Heart left ventricle (tissue), 16 donors: ENCODE results near the gene GPD1. TPM values are rescaled to one million over a fixed set of nuclear protein-coding genes. Genes with fewer than 3 reads are reported as not detected.
A peak's percentile ranks its signal among the peaks of the same experiment; 100 is the strongest.

Experiments
- ATAC-seq, 4 donors: fragments of 200-7000 bp; cut with Tn5 transposase; one replicate each; pipeline ENCODE4 v1.9.1; 2020 to 2022; ENCODE audit warnings: moderate library complexity in 4 of 4, mild to moderate bottlenecking in 3 of 4, moderate number of reproducible peaks in 1 of 4
- DNase-seq, 5 donors: peaks; one replicate each; pipeline ENCODE4 v3.0.0-alpha.2; 2020
- H3K27ac ChIP-seq, 12 donors: fragments of 200-600 bp; sonication (generic) in 4 of 12; one replicate each; pipeline versions ENCODE4 v1.5.0 to v1.8.0; 2016 to 2022; ENCODE audit warnings: mild to moderate bottlenecking in 2 of 12
- H3K27me3 ChIP-seq, 9 donors: fragments of 200-600 bp; sonication (generic) in 2 of 9; one replicate each; pipeline versions ENCODE4 v1.5.1 to v1.8.0; 2016 to 2022; ENCODE audit warnings: mild to moderate bottlenecking in 3 of 9
- H3K36me3 ChIP-seq, 9 donors: fragments of 200-600 bp; sonication (generic) in 2 of 9; one replicate each; pipeline versions ENCODE4 v1.5.0 to v1.8.0; 2018 to 2022; ENCODE audit warnings: mild to moderate bottlenecking in 2 of 9
- H3K4me1 ChIP-seq, 12 donors: fragments of 200-600 bp; sonication (generic) in 4 of 12; one replicate each; pipeline versions ENCODE4 v1.5.0 to v1.8.0; 2016 to 2022; ENCODE audit warnings: mild to moderate bottlenecking in 3 of 12
- H3K4me3 ChIP-seq, 12 donors: fragments of 200-600 bp; sonication (generic) in 4 of 12; one replicate each; pipeline versions ENCODE4 v1.5.0 to v1.8.0; 2017 to 2022; ENCODE audit warnings: mild to moderate bottlenecking in 9 of 12, moderate library complexity in 4 of 12
- H3K9me3 ChIP-seq, 12 donors: fragments of 200-600 bp; sonication (generic) in 4 of 12; one replicate each; pipeline versions ENCODE4 v1.5.0 to v1.8.0; 2016 to 2022; ENCODE audit warnings: mild to moderate bottlenecking in 1 of 12
- POLR2A ChIP-seq, 2 donors: fragments of 450-650 bp; IDR thresholded peaks; one replicate each; pipeline ENCODE4 v1.6.1; 2017; ENCODE audit warnings: antibody characterized with exemption in 2 of 2, mild to moderate bottlenecking in 2 of 2, moderate library complexity in 2 of 2
- WGBS, 4 donors: extraction: QIAGEN DNeasy Blood & Tissue Kit in 2 of 4; methylation state at CpG; one replicate each; pipeline versions ENCODE4 v1.1.5 to v1.1.7; 2013 to 2018; 5-methylcytosine and 5-hydroxymethylcytosine counted together
- intact Hi-C, 10 donors: fragments of 100-400 bp; cut with DNase I; formaldehyde crosslinking; loops; one replicate each; pipeline versions ENCODE4 v1.11.1 to v1.14.2; 2022
- polyA plus RNA-seq, 2 donors: library from polyadenylated mRNA; stranded (reverse); fragments of 200-250 nt; gene quantifications; one replicate each; pipeline ENCODE4 v1.2.3, GENCODE V29; 2013
- total RNA-seq, 9 donors: library from RNA; depleted of rRNA in 2 of 9; stranded (reverse); fragments of >200 nt in 2 of 9; fragmentation: NEBNext Ultra II Directional in 3 of 9; extraction: Animal tissue kit (Norgen Biotek cat#: 25700) in 3 of 9; gene quantifications; one replicate each; pipeline versions ENCODE4 v1.1.0 to v1.2.4, GENCODE V29; 2016 to 2023
- TF ChIP-seq, protein P1 (sequence below), 12 donors: fragments of 200-600 bp; sonication (generic) in 4 of 12; IDR thresholded peaks; one replicate each; pipeline versions ENCODE4 v1.5.0 to v1.8.0; 2018 to 2022; ENCODE audit warnings: antibody characterized with exemption in 12 of 12, mild to moderate bottlenecking in 5 of 12
- donor health status: ischemic (EF 13 %, LVEDD 7.1; RV severe dilation, severe dysfunction).
- donor health status: healthy with polysubstance abuse.
- donor health status: DM: no; HTN: yes; CAD: no.
- donor health status: DM: no; HTN: no; CAD: no.
- donor health status: ischemic (EF 25% LVEDD 6.9; RV normal size, moderate dysfunction).
- donor health status: ischemic (EF 25% LVEDD 5.7; RV mildly dilated, moderate dysfunction).
- donor health status: healthy.
- donor health status: DM: yes; HTN: yes; CAD: no.
- donor health status: ischemic (EF 35%, LVEDD 5.7; RV mildly dilated, moderate dysfunction).
- donor health status: nonischemic (EF 11% LVEDD 7.7; RV severe dilation, severe dysfunction).
- donor health status: DM: yes; HTN: yes; CAD: no.
- donor health status: PGD.
- donor health status: ischemic (EF 29% LVEDD 5.4; RV normal size, mild dysfunction).
- donor health status: nonischemic (EF 23%, LVEDD 6.1; RV moderate dilation, normal function).

GPD1 gene
- total and polyA plus RNA-seq, 11 donors: 7.4 to 75.8 (median 10.0) TPM

DNA sequence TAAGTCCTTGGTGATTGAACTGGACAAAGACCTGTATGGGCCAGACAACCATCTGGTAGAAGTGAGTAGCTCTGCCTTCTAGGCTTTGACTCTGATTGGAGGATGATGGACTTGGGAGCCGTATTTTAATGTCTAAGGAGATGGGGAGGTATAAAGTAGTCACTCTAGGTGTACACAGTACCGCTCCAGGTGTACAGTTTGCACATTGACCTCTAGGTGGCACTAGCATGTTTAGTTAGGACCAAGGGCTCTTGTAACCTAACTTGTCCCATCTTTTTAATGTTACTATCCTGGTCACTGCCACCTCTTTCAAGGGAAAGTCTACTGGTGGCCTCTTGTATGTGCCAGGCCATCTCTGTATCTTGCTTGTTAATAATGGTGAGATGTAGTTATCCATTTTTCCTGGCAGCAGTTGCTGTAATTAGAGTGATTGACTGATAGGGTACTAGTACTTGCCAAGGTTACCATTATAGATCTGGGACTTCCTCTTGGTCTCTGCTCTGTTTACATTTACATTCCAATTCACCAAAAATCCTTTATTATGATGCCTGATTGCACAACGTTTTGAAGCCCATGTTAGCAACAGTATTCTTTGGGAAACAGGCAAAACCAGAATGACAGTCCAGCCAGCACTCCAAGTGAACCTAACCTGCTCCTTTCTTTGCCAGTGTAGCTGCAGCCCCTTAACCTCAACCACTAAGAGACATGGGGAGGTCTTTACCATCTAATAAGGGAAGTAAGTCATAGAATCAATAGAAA is 15.1 kb upstream of the GPD1 start:
- WGBS, 4 donors: 21 to 44% (median 30%) methylated on average over 3 of the region's 3 CpGs
- intact Hi-C loops: loop anchor here in 5 of 10 donors (2.0 to 10.0 kb wide), 3 partner anchors 86 to 226 kb away; no protein-coding TSS in a partner anchor
- no peaks in the 10 kb centered on the region for H3K9me3 ChIP-seq
- DNase-seq (no peak), ATAC-seq (peak in 1 of 4 donors; percentile 19)
- H3K27me3 ChIP-seq: no peaks in the 10 kb centered on the region
- no peak for TF ChIP-seq POLR2A (IDR thresholded peaks at IDR 0.05)
- TF ChIP-seq, protein P1, sequence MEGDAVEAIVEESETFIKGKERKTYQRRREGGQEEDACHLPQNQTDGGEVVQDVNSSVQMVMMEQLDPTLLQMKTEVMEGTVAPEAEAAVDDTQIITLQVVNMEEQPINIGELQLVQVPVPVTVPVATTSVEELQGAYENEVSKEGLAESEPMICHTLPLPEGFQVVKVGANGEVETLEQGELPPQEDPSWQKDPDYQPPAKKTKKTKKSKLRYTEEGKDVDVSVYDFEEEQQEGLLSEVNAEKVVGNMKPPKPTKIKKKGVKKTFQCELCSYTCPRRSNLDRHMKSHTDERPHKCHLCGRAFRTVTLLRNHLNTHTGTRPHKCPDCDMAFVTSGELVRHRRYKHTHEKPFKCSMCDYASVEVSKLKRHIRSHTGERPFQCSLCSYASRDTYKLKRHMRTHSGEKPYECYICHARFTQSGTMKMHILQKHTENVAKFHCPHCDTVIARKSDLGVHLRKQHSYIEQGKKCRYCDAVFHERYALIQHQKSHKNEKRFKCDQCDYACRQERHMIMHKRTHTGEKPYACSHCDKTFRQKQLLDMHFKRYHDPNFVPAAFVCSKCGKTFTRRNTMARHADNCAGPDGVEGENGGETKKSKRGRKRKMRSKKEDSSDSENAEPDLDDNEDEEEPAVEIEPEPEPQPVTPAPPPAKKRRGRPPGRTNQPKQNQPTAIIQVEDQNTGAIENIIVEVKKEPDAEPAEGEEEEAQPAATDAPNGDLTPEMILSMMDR (IDR thresholded peaks at IDR 0.05): peak; percentile 62 to 83 (median 80)
- no peak overlapping the region for H3K27ac ChIP-seq
- H3K4me3 ChIP-seq: no peak overlapping the region
- H3K36me3 ChIP-seq: peaks cover 9 to 74% (median 72%) of the 10 kb centered on the region in 9 donors
- H3K4me1 ChIP-seq: peaks cover 0 to 26% (median 12%) of the 10 kb centered on the region in 12 donors

GRCh38 chr12:50089730-50090129 is 14.1 kb upstream of the GPD1 start:
- Histone ChIP-seq H3K9me3 (no peaks in the 10 kb centered on the region), H3K27me3 (no peaks in the 10 kb centered on the region), H3K36me3 (peaks cover 12 to 84% (median 82%) of the 10 kb centered on the region in 9 donors), H3K4me1 (peaks cover 0 to 20% (median 6%) of the 10 kb centered on the region in 12 donors), H3K27ac (no peak overlapping the region), H3K4me3 (no peak overlapping the region)
- no peak for TF ChIP-seq POLR2A (IDR thresholded peaks at IDR 0.05)
- TF ChIP-seq, protein P1 (IDR thresholded peaks at IDR 0.05): no peak
- ATAC-seq: no peak
- DNase-seq: no peak
- 95 to 99% (median 96%) methylated on average over 7 of the region's 7 CpGs for WGBS, 4 donors
- intact Hi-C loops: loop anchor here in 5 of 10 donors (2.0 to 10.0 kb wide), 3 partner anchors 85 to 225 kb away; no protein-coding TSS in a partner anchor

- H3K9me3 ChIP-seq: no peaks in the 10 kb centered on the region
- H3K27me3 ChIP-seq: no peaks in the 10 kb centered on the region
- peaks cover 12 to 91% (median 88%) of the 10 kb centered on the region in 9 donors for H3K36me3 ChIP-seq
- no peak for TF ChIP-seq POLR2A (IDR thresholded peaks at IDR 0.05)
- 79 to 86% (median 83%) methylated on average over 5 of the region's 5 CpGs for WGBS, 4 donors
- H3K27ac ChIP-seq: no peak overlapping the region
- H3K4me3 ChIP-seq: no peak overlapping the region
- peaks cover 0 to 20% (median 6%) of the 10 kb centered on the region in 12 donors for H3K4me1 ChIP-seq
- DNase-seq (no peak), ATAC-seq (no peak)
- intact Hi-C loops: loop anchor here in 1 of 10 donors (10.0 kb wide), 1 partner anchor 224 kb away; no protein-coding TSS in a partner anchor
Measured at GRCh38 chr12:50090391-50090790, 13.4 kb upstream of the GPD1 start.

GRCh38 chr12:50097952-50098351 is 5.9 kb upstream of the GPD1 start:
- DNase-seq: no peak
- H3K27me3 ChIP-seq: no peaks in the 10 kb centered on the region

More at GRCh38 chr12:50097952-50098351, 5.9 kb upstream of the GPD1 start:
- no peak overlapping the region for H3K4me3 ChIP-seq
- intact Hi-C loops: loop anchor here in 1 of 10 donors (10.0 kb wide), 1 partner anchor 217 kb away; no protein-coding TSS in a partner anchor
- WGBS, 4 donors: 77 to 85% (median 79%) methylated on average over 6 of the region's 6 CpGs
- no peaks in the 10 kb centered on the region for H3K9me3 ChIP-seq
- H3K27ac ChIP-seq: no peak overlapping the region
- TF ChIP-seq, protein P1 (IDR thresholded peaks at IDR 0.05): no peak
- no peak for TF ChIP-seq POLR2A (IDR thresholded peaks at IDR 0.05)
- H3K36me3 ChIP-seq: peaks cover 3 to 91% (median 78%) of the 10 kb centered on the region in 9 donors
- no peak for ATAC-seq
- peaks cover 0 to 12% (median 2%) of the 10 kb centered on the region in 12 donors for H3K4me1 ChIP-seq
